ENCODE data around the gene TK2. TPM values are rescaled to one million over a fixed set of nuclear protein-coding genes. Genes with fewer than 3 reads are reported as not detected.

Gene TK2
- total and polyA plus RNA-seq, 11 donors = 9.4 to 29.4 (median 17.3) TPM

GRCh38 chr16:66594739-66595138 is 44.8 kb upstream of the TK2 start:
- ATAC-seq = peak in 1 of 4 donors; percentile 50
- peaks cover 0 to 4% (median 0%) of the 10 kb centered on the region in 12 donors for H3K9me3 ChIP-seq
- no peak overlapping the region for H3K27ac ChIP-seq
- WGBS, 4 donors = 59 to 68% (median 66%) methylated on average over 7 of the region's 7 CpGs
- intact Hi-C loops (cut with DNase I) = loop anchor here in 1 of 10 donors (5.0 kb wide), 1 partner anchor 32 kb away; no protein-coding TSS in a partner anchor
- H3K4me1 ChIP-seq = peaks cover 0 to 10% (median 0%) of the 10 kb centered on the region in 12 donors
- TF ChIP-seq POLR2A (IDR thresholded peaks at IDR 0.05) (no peak), CTCF (IDR thresholded peaks at IDR 0.05) (no peak)
- no peaks in the 10 kb centered on the region for H3K36me3 ChIP-seq
- no peak for DNase-seq
- no peaks in the 10 kb centered on the region for H3K27me3 ChIP-seq
- no peak overlapping the region for H3K4me3 ChIP-seq

GRCh38 chr16:66592814-66593213 is 42.9 kb upstream of the TK2 start:
- 94 to 99% (median 97%) methylated on average over 3 of the region's 3 CpGs for WGBS, 4 donors
- Histone ChIP-seq H3K27me3 (no peaks in the 10 kb centered on the region), H3K4me3 (no peak overlapping the region), H3K9me3 (peaks cover 0 to 4% (median 0%) of the 10 kb centered on the region in 12 donors), H3K4me1 (peaks cover 0 to 21% (median 0%) of the 10 kb centered on the region in 12 donors), H3K36me3 (no peaks in the 10 kb centered on the region), H3K27ac (no peak overlapping the region)
- intact Hi-C loops (cut with DNase I) = no loop called here
- DNase-seq (no peak), ATAC-seq (no peak)
- TF ChIP-seq POLR2A (IDR thresholded peaks at IDR 0.05) (no peak), CTCF (IDR thresholded peaks at IDR 0.05) (no peak)

GRCh38 chr16:66592241-66592640 is 42.3 kb upstream of the TK2 start:
- no peak for TF ChIP-seq POLR2A (IDR thresholded peaks at IDR 0.05)
- TF ChIP-seq CTCF (IDR thresholded peaks at IDR 0.05) = no peak
- intact Hi-C loops (cut with DNase I) = no loop called here
- peaks cover 0 to 27% (median under 1%) of the 10 kb centered on the region in 12 donors for H3K4me1 ChIP-seq

GRCh38 chr16:66591018-66591417 is 41.1 kb upstream of the TK2 start:
- Histone ChIP-seq H3K9me3 (peaks cover 0 to 4% (median 0%) of the 10 kb centered on the region in 12 donors), H3K27ac (no peak overlapping the region), H3K4me3 (no peak overlapping the region), H3K36me3 (no peaks in the 10 kb centered on the region), H3K4me1 (peaks cover 0 to 39% (median 4%) of the 10 kb centered on the region in 12 donors), H3K27me3 (no peaks in the 10 kb centered on the region)
- intact Hi-C loops (cut with DNase I) = no loop called here
- WGBS, 4 donors = 83 to 95% (median 94%) methylated on average over 4 of the region's 4 CpGs
- no peak for DNase-seq
- ATAC-seq = no peak
- TF ChIP-seq POLR2A (IDR thresholded peaks at IDR 0.05) (no peak), CTCF (IDR thresholded peaks at IDR 0.05) (no peak)

More at GRCh38 chr16:66592241-66592640, 42.3 kb upstream of the TK2 start:
- H3K9me3 ChIP-seq = peaks cover 0 to 4% (median 0%) of the 10 kb centered on the region in 12 donors
- 86 to 94% (median 89%) methylated on average over 3 of the region's 3 CpGs for WGBS, 4 donors
- ATAC-seq (no peak), DNase-seq (no peak)
- H3K27me3 ChIP-seq = no peaks in the 10 kb centered on the region
- no peaks in the 10 kb centered on the region for H3K36me3 ChIP-seq
- H3K27ac ChIP-seq = no peak overlapping the region
- H3K4me3 ChIP-seq = no peak overlapping the region

All from heart left ventricle (tissue), 16 donors.